Activated gamma-delta T cell treated with anti-CD3 and anti-CD28 coated beads, Interleukin-2, amount 50 U/mL, for 16 hours (primary cell): ENCODE measurements around the gene SBNO1.
"Not testable (repeated sequence)": the region's sequence is repeated elsewhere in the genome, so short reads cannot be mapped to it uniquely, and the experiment has no call there.

Source experiments
- DNase-seq: peaks from one replicate; pipeline ENCODE4 v3.0.0-alpha.2; 2020; ENCODE audit warnings: low read depth

Gene SBNO1

GRCh38 chr12:123270214-123271000 is 94.2 kb downstream of the SBNO1 start:
- DNase-seq: no peak

GRCh38 chr12:123269896-123270213 is 94.8 kb downstream of the SBNO1 start:
- DNase-seq: no peak

- DNase-seq: no peak
Measured at GRCh38 chr12:123269395-123269892, 95.2 kb downstream of the SBNO1 start.

- DNase-seq: no peak
Measured at GRCh38 chr12:123268850-123269249, 95.8 kb downstream of the SBNO1 start.

- DNase-seq: no peak
Measured at GRCh38 chr12:123267991-123268843, 96.4 kb downstream of the SBNO1 start.

GRCh38 chr12:123267335-123267920 is 97.2 kb downstream of the SBNO1 start:
- no peak for DNase-seq

- DNase-seq: no peak
Measured at GRCh38 chr12:123266679-123267277, 97.9 kb downstream of the SBNO1 start.

GRCh38 chr12:123265851-123266678 is 98.6 kb downstream of the SBNO1 start:
- no peak for DNase-seq

- no peak for DNase-seq
Measured at GRCh38 chr12:123264642-123265041, 100.0 kb downstream of the SBNO1 start.

- no peak for DNase-seq
Measured at GRCh38 chr12:123263196-123263817, 101.3 kb downstream of the SBNO1 start.

GRCh38 chr12:123261196-123261595 is 103.5 kb downstream of the SBNO1 start:
- DNase-seq: no peak

GRCh38 chr12:123260081-123260480 is 104.6 kb downstream of the SBNO1 start:
- no peak for DNase-seq

- DNase-seq: no peak
Measured at GRCh38 chr12:123258593-123258992, 106.1 kb downstream of the SBNO1 start.

GRCh38 chr12:123254853-123255446 is 109.7 kb downstream of the SBNO1 start:
- DNase-seq: no peak

- DNase-seq: no peak
Measured at GRCh38 chr12:123253641-123254459, 110.8 kb downstream of the SBNO1 start.

GRCh38 chr12:123252365-123252764 is 112.3 kb downstream of the SBNO1 start:
- DNase-seq: not testable (repeated sequence)

GRCh38 chr12:123251403-123252076 is 113.1 kb downstream of the SBNO1 start:
- no peak for DNase-seq

GRCh38 chr12:123250471-123251383 is 113.9 kb downstream of the SBNO1 start:
- DNase-seq: no peak
